Measurements from ENCODE around the gene PHIP.

PHIP gene

DNA sequence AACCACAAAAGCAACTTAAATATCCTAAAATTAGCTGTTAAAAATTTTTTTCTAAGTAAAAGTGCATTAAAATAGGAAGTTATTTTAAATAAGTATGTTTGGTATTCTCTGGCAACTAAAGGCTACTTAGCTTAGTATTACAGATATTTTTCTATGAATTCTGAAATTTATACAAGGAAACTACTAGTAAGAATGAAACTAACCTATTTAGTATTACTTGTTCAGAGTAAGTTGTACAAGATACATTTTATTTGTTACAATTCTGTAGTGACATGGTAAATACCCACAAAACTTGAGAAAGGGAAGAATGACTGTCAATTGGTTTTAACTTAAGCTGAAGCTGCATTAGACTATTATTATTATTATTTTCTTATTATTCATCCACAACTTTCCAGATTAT, 6.5 kb downstream of the PHIP start:
- H3K4me3 ChIP-seq (ENCODE audit: low read depth, low read length), result no peak overlapping the region

- no peak overlapping the region for H3K4me3 ChIP-seq (ENCODE audit: low read depth, low read length)
Measured at GRCh38 chr6:79070206-79070825, 7.7 kb downstream of the PHIP start.

GRCh38 chr6:79066828-79067227, 11.2 kb downstream of the PHIP start:
- H3K4me3 ChIP-seq (ENCODE audit: low read depth, low read length), result no peak overlapping the region

DNA sequence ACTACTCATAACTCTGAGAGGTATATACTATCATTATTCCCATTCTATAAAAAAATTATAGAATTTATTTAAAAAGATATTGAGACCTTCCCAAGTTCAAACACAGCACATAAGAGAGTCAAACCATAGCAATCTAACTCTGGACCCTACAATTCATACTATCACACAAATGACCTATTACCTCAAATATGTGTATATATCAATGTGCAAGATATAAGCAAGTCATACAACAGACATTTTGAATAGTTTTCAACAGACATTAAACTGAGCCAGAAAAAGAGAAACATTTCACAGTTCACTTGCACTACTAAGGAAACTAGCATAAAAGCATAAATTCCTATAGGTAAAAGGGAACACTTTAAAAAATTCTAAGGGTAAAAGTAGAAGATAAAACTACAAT, 11.7 kb downstream of the PHIP start:
- H3K4me3 ChIP-seq (ENCODE audit: low read depth, low read length), result no peak overlapping the region

DNA sequence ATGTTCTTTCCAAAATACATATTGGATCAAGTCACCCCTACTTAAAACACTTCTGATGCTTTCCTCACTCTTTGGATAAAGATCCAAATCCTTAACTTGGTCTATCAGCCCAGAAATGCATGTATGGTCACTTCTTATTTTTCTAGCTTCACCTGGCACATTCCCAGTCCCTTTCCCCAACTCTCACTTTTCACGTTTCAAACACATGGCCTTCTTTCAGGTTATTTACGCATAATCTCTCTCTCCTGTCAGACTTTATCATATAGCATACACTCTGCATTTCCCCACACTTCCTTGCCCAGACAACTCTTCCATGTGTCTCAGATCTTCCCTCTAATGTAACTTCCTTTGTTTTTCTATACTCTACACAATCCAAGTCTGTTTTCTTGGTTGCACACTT, 12.8 kb downstream of the PHIP start:
- H3K4me3 ChIP-seq (ENCODE audit: low read depth, low read length), result no peak overlapping the region

DNA sequence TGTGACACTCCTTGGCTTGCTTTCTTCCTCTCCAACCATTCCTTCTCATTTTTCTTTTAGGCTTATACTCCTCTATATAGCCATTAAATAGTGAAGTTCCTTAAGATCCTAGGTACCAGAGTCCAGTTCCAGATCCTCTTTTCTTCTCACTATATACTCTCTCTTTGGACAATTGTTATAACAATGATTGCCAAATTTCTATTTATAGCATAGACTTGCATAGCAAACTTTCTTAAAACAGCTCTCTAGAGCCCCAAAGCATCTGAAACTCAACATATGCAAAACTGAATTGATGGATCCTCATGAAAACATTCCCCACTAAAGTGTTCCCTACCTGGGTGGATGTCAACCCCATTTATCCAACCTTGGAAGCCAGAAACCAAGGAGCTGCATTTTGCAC, 13.4 kb downstream of the PHIP start:
- H3K4me3 ChIP-seq (ENCODE audit: low read depth, low read length), result no peak overlapping the region

DNA sequence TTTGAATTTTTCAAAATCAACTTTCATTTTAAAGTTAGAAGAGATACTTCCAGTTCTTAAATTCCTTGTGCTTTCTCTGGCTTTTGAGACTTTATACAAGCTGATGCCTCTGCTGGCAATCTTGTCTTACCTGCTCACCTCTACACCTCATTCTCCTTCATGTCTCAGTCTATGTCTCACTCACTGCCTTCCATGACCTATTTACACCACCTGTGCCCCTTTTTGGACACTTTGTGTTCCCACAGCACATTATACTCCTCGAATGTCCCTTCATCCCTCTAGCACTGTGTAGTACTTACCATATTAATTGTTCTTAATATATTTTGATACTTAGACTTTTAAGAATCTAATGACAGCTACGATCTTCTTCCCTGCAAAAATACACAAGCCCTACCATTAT, 15.3 kb downstream of the PHIP start:
- no peak overlapping the region for H3K4me3 ChIP-seq (ENCODE audit: low read depth, low read length)

- no peak overlapping the region for H3K4me3 ChIP-seq (ENCODE audit: low read depth, low read length)
Measured at GRCh38 chr6:79057746-79058145, 20.3 kb downstream of the PHIP start.

GRCh38 chr6:79056226-79056625, 21.8 kb downstream of the PHIP start:
- no peak overlapping the region for H3K4me3 ChIP-seq (ENCODE audit: low read depth, low read length)

DNA sequence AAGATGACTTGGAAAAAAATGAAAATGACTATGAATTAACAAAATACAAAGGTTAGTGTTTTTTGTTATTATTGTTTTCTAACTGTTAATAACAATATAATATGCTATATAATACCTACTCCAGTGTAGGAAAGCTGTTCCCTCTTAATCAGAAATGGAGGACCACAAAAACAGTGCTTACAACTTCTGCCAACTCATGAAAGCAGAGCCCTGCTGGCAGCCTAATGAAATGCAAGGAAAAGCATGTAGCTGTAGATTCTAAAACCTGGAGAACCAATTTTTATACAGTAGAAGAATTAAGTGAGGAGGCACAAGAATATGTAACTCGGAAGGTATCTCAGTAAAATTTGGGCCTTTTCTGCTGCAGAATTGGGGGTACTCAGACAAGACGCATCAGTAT, 29.4 kb downstream of the PHIP start:
- H3K4me3 ChIP-seq (ENCODE audit: low read depth, low read length), result no peak overlapping the region

DNA sequence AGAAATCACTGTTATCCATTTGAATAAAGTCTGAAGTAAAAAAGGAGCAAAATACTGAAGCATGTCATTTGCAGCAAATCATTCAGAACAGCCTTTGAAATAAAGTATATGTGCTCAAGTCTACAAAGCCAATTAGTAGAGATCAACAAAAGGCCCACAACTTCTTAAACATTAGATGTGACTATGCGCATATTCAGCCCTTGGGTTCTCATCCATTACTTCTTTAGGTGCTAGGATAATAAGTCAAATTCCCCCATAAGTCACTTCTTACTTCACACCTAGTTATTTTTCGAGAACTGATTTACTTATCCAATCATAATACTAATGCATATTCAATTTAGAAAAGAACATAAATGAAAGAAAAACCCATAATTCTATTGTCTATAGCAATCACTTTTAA, 31.0 kb downstream of the PHIP start:
- no peak overlapping the region for H3K4me3 ChIP-seq (ENCODE audit: low read depth, low read length)

DNA sequence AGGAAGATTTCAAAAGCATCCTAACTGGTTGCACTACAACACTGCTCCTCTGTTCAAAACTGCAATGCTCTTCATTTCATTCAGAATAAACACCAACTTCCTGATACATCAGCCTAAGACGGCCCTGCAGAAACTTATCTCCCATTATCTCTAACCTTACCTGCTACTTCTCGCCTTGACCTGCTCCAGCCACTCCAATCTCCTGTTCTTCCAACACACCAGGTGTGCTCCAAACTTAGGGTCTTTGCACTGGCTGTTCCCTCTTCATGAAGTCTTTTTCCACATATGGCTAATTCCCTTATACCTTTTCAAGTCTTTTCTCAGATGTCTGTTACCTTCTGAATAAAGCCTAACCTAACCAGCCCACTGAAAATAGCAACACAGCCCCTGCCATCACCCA, 32.1 kb downstream of the PHIP start:
- no peak overlapping the region for H3K4me3 ChIP-seq (ENCODE audit: low read depth, low read length)

- no peak overlapping the region for H3K4me3 ChIP-seq (ENCODE audit: low read depth, low read length)
Measured at GRCh38 chr6:79042799-79043126, 35.3 kb downstream of the PHIP start.

- no peak overlapping the region for H3K4me3 ChIP-seq (ENCODE audit: low read depth, low read length)
Measured at GRCh38 chr6:79042088-79042798, 35.8 kb downstream of the PHIP start.

DNA sequence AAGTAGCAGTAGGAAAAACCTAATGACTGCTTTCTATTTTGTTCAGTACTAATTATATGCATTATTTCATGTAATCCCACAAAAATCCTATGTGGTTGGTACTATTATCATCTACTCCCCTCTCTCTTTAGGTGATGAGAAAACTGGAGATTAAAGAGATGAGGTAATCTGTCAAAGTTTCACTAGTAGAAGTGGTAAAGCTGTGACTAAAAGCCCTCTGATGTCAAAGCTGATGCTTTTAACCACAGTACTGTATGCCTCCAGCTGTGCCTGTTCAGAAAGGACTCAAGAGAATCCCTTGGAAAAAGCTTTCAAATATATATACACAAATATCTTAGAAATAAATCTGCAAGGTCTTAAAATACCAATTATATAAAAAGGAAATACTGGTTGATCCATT, 38.0 kb downstream of the PHIP start:
- no peak overlapping the region for H3K4me3 ChIP-seq (ENCODE audit: low read depth, low read length)

GRCh38 chr6:79038061-79038460, 40.0 kb downstream of the PHIP start:
- H3K4me3 ChIP-seq (ENCODE audit: low read depth, low read length), result no peak overlapping the region

GRCh38 chr6:79034865-79035264, 43.2 kb downstream of the PHIP start:
- H3K4me3 ChIP-seq (ENCODE audit: low read depth, low read length), result no peak overlapping the region

- no peak overlapping the region for H3K4me3 ChIP-seq (ENCODE audit: low read depth, low read length)
Measured at GRCh38 chr6:79033279-79033678, 44.8 kb downstream of the PHIP start.

GRCh38 chr6:79031821-79032590, 46.0 kb downstream of the PHIP start:
- H3K4me3 ChIP-seq (ENCODE audit: low read depth, low read length), result no peak overlapping the region

DNA sequence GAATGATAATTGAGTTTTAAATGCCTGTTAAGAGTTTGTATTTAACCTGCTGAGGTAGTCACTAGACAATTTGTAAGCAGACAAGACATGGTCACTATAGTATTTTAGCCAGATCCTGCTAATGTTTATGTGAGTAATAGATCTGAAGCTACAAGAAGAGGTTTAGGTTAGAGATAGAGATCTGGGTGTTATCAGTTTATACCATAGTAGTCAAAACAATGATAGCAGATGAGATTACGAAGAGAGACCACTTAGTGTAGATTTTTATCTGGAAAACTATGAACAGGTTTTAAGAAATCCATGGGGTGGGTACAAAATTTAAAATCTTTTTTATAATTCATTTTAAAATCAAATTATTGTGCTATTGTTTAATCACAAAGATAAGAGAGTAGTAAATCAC, 47.5 kb downstream of the PHIP start:
- H3K4me3 ChIP-seq (ENCODE audit: low read depth, low read length), result no peak overlapping the region

DNA sequence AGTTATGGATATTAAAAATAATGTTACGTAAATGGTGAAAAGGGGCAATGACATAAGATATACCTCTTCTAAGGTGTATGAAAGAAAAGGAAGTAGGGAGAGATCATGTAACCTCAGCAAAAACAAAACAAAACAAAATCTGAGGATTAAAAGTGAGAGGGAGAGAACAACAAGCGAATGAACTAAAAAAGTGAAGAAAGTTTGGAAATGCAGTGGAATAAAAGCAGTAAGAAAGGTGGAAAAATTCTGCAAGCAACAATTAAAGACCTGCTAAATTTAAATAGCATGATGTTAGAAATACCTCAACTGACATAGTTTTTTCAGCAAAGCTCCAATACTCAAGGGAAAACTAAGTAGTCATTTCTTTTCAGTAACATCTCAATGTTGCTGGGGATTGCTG, 48.0 kb downstream of the PHIP start:
- H3K4me3 ChIP-seq (ENCODE audit: low read depth, low read length), result no peak overlapping the region

DNA sequence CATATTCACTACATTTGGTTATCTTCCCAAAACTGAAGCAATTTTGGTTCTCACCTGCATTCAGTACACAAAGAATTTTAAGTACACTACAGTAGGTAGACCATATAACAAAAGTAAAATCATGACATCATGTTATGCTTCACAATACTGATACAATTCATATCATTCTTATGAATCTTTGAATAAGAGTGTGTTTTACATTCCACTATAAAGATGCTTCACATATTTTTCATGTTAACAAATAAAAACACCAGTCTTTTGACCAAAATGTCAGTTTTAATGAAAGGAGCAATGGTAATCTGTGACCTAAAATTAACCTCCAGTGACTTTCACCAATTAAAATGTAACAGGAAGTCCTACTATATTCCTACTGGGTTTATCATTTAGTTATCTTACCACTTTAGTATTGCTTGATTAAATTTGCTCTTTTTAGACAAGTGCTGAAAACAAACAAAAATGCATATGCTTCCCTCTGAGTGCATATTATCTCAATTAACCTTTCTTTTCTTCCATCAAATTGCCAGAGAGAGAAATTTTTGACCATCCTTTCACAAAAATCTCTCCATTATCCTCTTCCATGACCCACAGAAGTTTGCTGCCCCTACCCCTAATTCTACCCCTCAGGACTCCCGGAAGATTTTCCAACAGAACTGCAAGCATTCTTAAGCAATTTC, 49.3 kb downstream of the PHIP start:
- no peak overlapping the region for H3K4me3 ChIP-seq (ENCODE audit: low read depth, low read length)

Data from iPS-11a (cell line).